Measurements from ENCODE around the gene RBM10. TPM values are rescaled to one million over a fixed set of nuclear protein-coding genes. Genes with fewer than 3 reads are reported as not detected.
A peak's percentile ranks its signal among the peaks of the same experiment; 100 is the strongest.

Gene RBM10
- total and polyA plus RNA-seq, 2 donors (not counting 1 experiment from before 2014, with no cell fraction given): 14.9 to 50.0 TPM

DNA sequence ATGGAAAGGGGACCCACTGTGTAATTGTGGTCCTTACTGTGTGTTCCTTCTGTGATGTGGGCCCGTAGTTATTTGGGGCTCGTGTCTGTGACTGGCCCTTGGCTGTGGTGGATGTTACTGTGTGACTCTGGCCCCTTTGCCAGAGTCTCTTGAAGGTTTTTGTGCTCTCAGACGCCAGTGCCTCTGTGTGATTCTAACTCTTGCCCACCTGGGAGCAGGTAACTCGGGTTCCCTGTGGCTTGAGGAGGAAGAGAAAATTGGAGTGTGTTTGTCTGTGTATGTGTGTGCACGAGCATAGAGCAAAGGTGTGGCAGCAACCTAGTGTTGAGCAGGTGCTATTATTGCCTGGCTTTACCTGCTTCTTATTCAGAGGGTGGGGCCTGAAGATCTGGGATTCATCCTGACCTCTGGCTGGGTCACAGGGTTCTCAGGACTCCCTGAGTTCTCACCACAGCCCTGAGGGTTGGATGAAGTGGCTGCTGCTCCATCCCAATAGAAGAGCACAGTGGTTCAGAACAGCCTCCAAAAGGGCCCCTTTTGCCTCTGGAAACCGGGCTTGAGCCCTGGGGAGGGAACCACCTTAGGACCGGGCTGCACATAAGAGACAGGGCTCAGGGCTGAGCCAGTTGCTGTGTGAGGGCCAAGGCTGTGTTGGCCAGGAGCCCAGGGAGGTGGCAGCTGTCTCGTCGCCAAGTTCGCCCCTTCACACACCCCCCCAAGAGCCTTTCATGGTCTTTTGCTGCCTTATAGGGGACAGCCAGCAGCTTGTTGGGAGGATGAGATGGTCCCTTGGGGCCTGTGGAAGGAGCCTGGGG is 1.3 kb downstream of the RBM10 start:
- Histone ChIP-seq H3K4me2 (ENCODE audit: extremely low read depth, insufficient read depth, low read length) (peak overlapping the region; percentile 92), H3K4me3 (replicated peaks in 1 of 4; ENCODE audit: control extremely low read depth in 1 of 4, insufficient read depth in 1 of 4, low read depth in 3 of 4, low read length in 4 of 4) (peak overlapping the region; percentile 50 to 85 (median 68)), H3K27me3 (ENCODE audit: control insufficient read depth, insufficient read depth, low read length) (no peaks in the 10 kb centered on the region), H4K20me1 (ENCODE audit: control insufficient read depth, extremely low read depth, insufficient read depth, low read length) (no peaks in the 10 kb centered on the region), H3K27ac (ENCODE audit: insufficient read depth, low read length) (peak overlapping the region; percentile 63), H3K4me1 (ENCODE audit: control insufficient read depth, extremely low read depth, insufficient read depth, low read length) (no peaks in the 10 kb centered on the region), H3K36me3 (ENCODE audit: control insufficient read depth, insufficient read depth, low read length) (no peaks in the 10 kb centered on the region), H2AFZ (ENCODE audit: low read length) (no peak overlapping the region), H3K79me2 (ENCODE audit: control insufficient read depth, insufficient read depth, low read length) (peaks cover 66% of the 10 kb centered on the region), H3K9me3 (ENCODE audit: control insufficient read depth, insufficient read depth, low read depth, low read length) (no peaks in the 10 kb centered on the region), H3K9ac (ENCODE audit: insufficient read depth, low read length) (peak overlapping the region; percentile 87)
- DNase-seq (ENCODE audit: low read depth in 2 of 2): no peak
- TF ChIP-seq EZH2 (IDR thresholded peaks at IDR 0.05; ENCODE audit: low read length, missing control alignments): no peak
- TF ChIP-seq, protein P1, sequence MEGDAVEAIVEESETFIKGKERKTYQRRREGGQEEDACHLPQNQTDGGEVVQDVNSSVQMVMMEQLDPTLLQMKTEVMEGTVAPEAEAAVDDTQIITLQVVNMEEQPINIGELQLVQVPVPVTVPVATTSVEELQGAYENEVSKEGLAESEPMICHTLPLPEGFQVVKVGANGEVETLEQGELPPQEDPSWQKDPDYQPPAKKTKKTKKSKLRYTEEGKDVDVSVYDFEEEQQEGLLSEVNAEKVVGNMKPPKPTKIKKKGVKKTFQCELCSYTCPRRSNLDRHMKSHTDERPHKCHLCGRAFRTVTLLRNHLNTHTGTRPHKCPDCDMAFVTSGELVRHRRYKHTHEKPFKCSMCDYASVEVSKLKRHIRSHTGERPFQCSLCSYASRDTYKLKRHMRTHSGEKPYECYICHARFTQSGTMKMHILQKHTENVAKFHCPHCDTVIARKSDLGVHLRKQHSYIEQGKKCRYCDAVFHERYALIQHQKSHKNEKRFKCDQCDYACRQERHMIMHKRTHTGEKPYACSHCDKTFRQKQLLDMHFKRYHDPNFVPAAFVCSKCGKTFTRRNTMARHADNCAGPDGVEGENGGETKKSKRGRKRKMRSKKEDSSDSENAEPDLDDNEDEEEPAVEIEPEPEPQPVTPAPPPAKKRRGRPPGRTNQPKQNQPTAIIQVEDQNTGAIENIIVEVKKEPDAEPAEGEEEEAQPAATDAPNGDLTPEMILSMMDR (conservative IDR thresholded peaks at IDR 0.05 in 1 of 2, IDR thresholded peaks at IDR 0.05 in 1 of 2; ENCODE audit: low read depth in 1 of 2, low read length in 2 of 2): no peak

DNA sequence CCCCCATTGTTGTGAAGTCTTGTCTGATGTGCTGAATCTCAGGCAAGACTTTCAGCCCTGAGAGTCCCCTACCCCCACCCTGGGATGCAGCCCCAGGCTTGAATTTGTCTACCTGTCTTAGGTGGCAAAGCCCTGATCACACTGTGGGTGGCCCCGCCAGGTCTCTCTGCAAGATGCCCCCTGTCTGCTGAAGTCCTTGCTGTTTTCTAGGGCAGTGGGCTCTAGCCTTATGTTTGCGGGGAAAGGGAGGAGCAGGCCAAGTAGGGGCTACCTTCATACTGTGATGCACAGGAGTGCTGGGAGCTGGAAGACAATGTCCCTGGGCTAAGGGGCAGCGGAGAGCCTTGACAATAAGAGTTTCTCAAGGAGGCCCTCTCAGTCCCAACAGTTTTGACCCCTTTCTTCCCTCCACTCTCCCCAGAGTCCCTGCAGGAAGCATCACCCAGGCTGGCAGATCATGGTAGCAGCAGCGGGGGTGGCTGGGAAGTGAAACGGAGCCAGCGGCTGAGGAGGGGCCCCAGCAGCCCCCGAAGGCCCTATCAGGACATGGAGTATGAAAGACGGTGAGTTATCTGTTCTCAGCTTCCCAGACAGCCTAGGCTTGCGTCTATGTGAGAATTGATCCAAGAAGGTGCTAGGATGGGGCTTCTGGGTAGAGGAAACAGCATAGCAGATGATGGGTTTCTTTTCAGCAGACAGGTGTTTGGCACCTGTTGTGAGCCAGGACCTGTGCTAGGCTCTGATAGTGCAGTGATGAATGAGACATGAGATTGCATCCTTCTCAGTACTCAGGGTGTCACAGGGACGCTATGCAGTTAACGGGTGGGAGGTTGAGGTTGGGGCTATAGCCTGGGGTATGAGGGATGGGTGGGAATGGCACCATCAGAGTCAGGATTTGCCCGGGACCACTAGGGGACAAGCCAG is 2.2 kb downstream of the RBM10 start:
- H3K9ac ChIP-seq (ENCODE audit: insufficient read depth, low read length): no peak overlapping the region
- peak overlapping the region; percentile 50 to 85 (median 68) for H3K4me3 ChIP-seq (replicated peaks in 1 of 4; ENCODE audit: control extremely low read depth in 1 of 4, insufficient read depth in 1 of 4, low read depth in 3 of 4, low read length in 4 of 4)
- H2AFZ ChIP-seq (ENCODE audit: low read length): no peak overlapping the region
- H4K20me1 ChIP-seq (ENCODE audit: control insufficient read depth, extremely low read depth, insufficient read depth, low read length): no peaks in the 10 kb centered on the region
- H3K36me3 ChIP-seq (ENCODE audit: control insufficient read depth, insufficient read depth, low read length): no peaks in the 10 kb centered on the region
- peak overlapping the region; percentile 92 for H3K4me2 ChIP-seq (ENCODE audit: extremely low read depth, insufficient read depth, low read length)
- H3K4me1 ChIP-seq (ENCODE audit: control insufficient read depth, extremely low read depth, insufficient read depth, low read length): no peaks in the 10 kb centered on the region
- no peak for DNase-seq (ENCODE audit: low read depth in 2 of 2)
- H3K79me2 ChIP-seq (ENCODE audit: control insufficient read depth, insufficient read depth, low read length): peaks cover 71% of the 10 kb centered on the region
- no peaks in the 10 kb centered on the region for H3K27me3 ChIP-seq (ENCODE audit: control insufficient read depth, insufficient read depth, low read length)
- no peak overlapping the region for H3K27ac ChIP-seq (ENCODE audit: insufficient read depth, low read length)
- H3K9me3 ChIP-seq (ENCODE audit: control insufficient read depth, insufficient read depth, low read depth, low read length): no peaks in the 10 kb centered on the region
- TF ChIP-seq, protein P1 (conservative IDR thresholded peaks at IDR 0.05 in 1 of 2, IDR thresholded peaks at IDR 0.05 in 1 of 2; ENCODE audit: low read depth in 1 of 2, low read length in 2 of 2): no peak
- TF ChIP-seq EZH2 (IDR thresholded peaks at IDR 0.05; ENCODE audit: low read length, missing control alignments): no peak

DNA sequence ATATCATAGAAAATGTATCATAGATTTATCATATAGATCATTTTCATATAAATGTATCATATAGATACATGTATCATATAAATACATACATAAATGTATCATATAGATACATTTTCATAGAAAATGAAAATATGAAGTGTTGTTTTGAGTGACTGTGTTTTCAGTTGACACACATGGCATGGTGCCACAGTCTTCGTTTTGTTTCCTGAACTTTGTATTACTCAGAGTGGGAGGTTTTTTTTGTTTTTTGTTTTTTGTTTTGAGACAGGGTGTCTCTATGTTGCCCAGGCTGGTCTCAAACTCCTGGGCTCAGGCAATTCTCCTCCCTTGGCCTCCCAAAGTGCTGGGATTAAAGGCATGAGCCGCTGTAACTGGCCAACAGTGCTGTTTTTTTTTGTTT is 3.9 kb downstream of the RBM10 start:
- Histone ChIP-seq H3K9me3 (ENCODE audit: control insufficient read depth, insufficient read depth, low read depth, low read length) (no peaks in the 10 kb centered on the region), H3K36me3 (ENCODE audit: control insufficient read depth, insufficient read depth, low read length) (no peaks in the 10 kb centered on the region), H3K4me1 (ENCODE audit: control insufficient read depth, extremely low read depth, insufficient read depth, low read length) (no peaks in the 10 kb centered on the region), H3K27ac (ENCODE audit: insufficient read depth, low read length) (no peak overlapping the region), H3K4me2 (ENCODE audit: extremely low read depth, insufficient read depth, low read length) (no peak overlapping the region), H4K20me1 (ENCODE audit: control insufficient read depth, extremely low read depth, insufficient read depth, low read length) (no peaks in the 10 kb centered on the region), H2AFZ (ENCODE audit: low read length) (no peak overlapping the region), H3K4me3 (replicated peaks in 1 of 4; ENCODE audit: control extremely low read depth in 1 of 4, insufficient read depth in 1 of 4, low read depth in 3 of 4, low read length in 4 of 4) (no peak overlapping the region), H3K9ac (ENCODE audit: insufficient read depth, low read length) (no peak overlapping the region), H3K27me3 (ENCODE audit: control insufficient read depth, insufficient read depth, low read length) (no peaks in the 10 kb centered on the region), H3K79me2 (ENCODE audit: control insufficient read depth, insufficient read depth, low read length) (peaks cover 74% of the 10 kb centered on the region)
- no peak for DNase-seq (ENCODE audit: low read depth in 2 of 2)
- TF ChIP-seq EZH2 (IDR thresholded peaks at IDR 0.05; ENCODE audit: low read length, missing control alignments): no peak
- TF ChIP-seq, protein P1 (conservative IDR thresholded peaks at IDR 0.05 in 1 of 2, IDR thresholded peaks at IDR 0.05 in 1 of 2; ENCODE audit: low read depth in 1 of 2, low read length in 2 of 2): no peak

All from fibroblast of lung (primary cell).